Transverse colon (tissue), 3 donors: ENCODE data around the gene CHST11.

Source experiments
- CTCF ChIP-seq, 5 experiments: fragments of 200-600 bp in 3 of 5; fragments of 450-650 bp in 2 of 5; sonication (generic) in 3 of 5; IDR thresholded peaks; 1 replicate in 2 of 5; 2 replicates in 3 of 5; pipeline ENCODE4 v1.5.1; 2016 to 2017; ENCODE audit warnings: antibody characterized with exemption in 5 of 5, inconsistent platforms in 3 of 5, mild to moderate bottlenecking in 2 of 5, moderate library complexity in 1 of 5
- POLR2A ChIP-seq: fragments of 450-650 bp; IDR thresholded peaks from one replicate; pipeline ENCODE4 v1.6.1; 2016; ENCODE audit warnings: antibody characterized with exemption, mild to moderate bottlenecking, moderate library complexity

- no peak for TF ChIP-seq CTCF (IDR thresholded peaks at IDR 0.05)
- no peak for TF ChIP-seq POLR2A
Observed at GRCh38 chr12:104737113-104737512, 280.4 kb downstream of the CHST11 start.
